Measurements from ENCODE around the gene WNT7A. TPM values are rescaled to one million over a fixed set of nuclear protein-coding genes. Genes with fewer than 3 reads are reported as not detected.
A peak's percentile ranks its signal among the peaks of the same experiment; 100 is the strongest.

The WNT7A gene
- total RNA-seq, 1 experiment from 2014 or later = not detected

- Histone ChIP-seq H3K9ac (ENCODE audit: extremely low read depth, insufficient read length, low read length) (no peak overlapping the region), H4K8ac (replicated peaks; ENCODE audit: insufficient read length, low read depth, low read length) (no peak overlapping the region), H2AK5ac (ENCODE audit: insufficient read length, low read length) (no peak overlapping the region), H4K20me1 (ENCODE audit: control insufficient read depth, insufficient read depth, insufficient read length) (no peaks in the 10 kb centered on the region), H3K4me2 (ENCODE audit: insufficient read depth, insufficient read length, low read length) (no peak overlapping the region), H3K9me3 (ENCODE audit: control insufficient read depth, low read depth, low read length) (no peaks in the 10 kb centered on the region), H3K79me1 (ENCODE audit: insufficient read depth, low read depth, low read length, poor library complexity, severe bottlenecking) (no peaks in the 10 kb centered on the region), H3K27ac (ENCODE audit: insufficient read length, low read depth, low read length) (no peak overlapping the region), H3K79me2 (ENCODE audit: insufficient read depth, low read length) (no peaks in the 10 kb centered on the region), H4K91ac (ENCODE audit: insufficient read length, low read depth, low read length) (no peak overlapping the region), H2AFZ (ENCODE audit: low read length) (no peak overlapping the region), H2BK12ac (ENCODE audit: insufficient read length, low read depth, low read length) (no peak overlapping the region), H2BK120ac (ENCODE audit: low read depth, low read length, poor library complexity, severe bottlenecking) (no peak overlapping the region), H3T11ph (ENCODE audit: low read length) (no peak overlapping the region), H3K23ac (ENCODE audit: insufficient read length, low read depth, low read length) (no peak overlapping the region), H2BK20ac (ENCODE audit: low read depth, low read length, poor library complexity, severe bottlenecking) (no peak overlapping the region), H3K23me2 (ENCODE audit: insufficient read length, low read depth, low read length, poor library complexity, severe bottlenecking) (peaks cover 8% of the 10 kb centered on the region), H4K5ac (ENCODE audit: insufficient read length, low read depth, low read length) (no peak overlapping the region), H3K4ac (ENCODE audit: low read depth, low read length) (no peak overlapping the region), H3K56ac (ENCODE audit: insufficient read length, low read depth, low read length) (no peak overlapping the region), H3K27me3 (ENCODE audit: insufficient read depth, low read length) (peaks cover 11% of the 10 kb centered on the region; the same call in 1 of the 2 replicates), H2BK5ac (ENCODE audit: insufficient read length, low read length) (no peak overlapping the region), H2BK15ac (ENCODE audit: low read depth, low read length) (no peak overlapping the region), H3K4me1 (ENCODE audit: insufficient read depth, low read length) (no peaks in the 10 kb centered on the region; the same call in 1 of the 2 replicates), H3K18ac (ENCODE audit: insufficient read length, low read depth, low read length) (no peak overlapping the region), H3K14ac (ENCODE audit: insufficient read depth, low read length) (no peak overlapping the region)
- peak; percentile 46 for DNase-seq
- peaks cover 6% of the 10 kb centered on the region in 2 experiments for H3K9me3 Mint-ChIP-seq
- H3K4me1 Mint-ChIP-seq = peaks cover 5 to 9% of the 10 kb centered on the region in 2 experiments
- no peaks in the 10 kb centered on the region for H3K36me3 Mint-ChIP-seq (ENCODE audit: insufficient read depth in 1 of 3, low read depth in 3 of 3)
- peak overlapping the region; percentile 83 to 87 for H3K4me3 Mint-ChIP-seq
- H3K27me3 Mint-ChIP-seq (ENCODE audit: low read depth) = peaks cover 54% of the 10 kb centered on the region
- no CpG with 5 or more reads among the region's 13 CpGs for WGBS (ENCODE audit: extremely low coverage, insufficient read length, low lambda C conversion rate)
- H3K27ac Mint-ChIP-seq = no peak overlapping the region
- no peak for TF ChIP-seq CTCF (conservative IDR thresholded peaks at IDR 0.05)
These were observed 14.4 kb upstream of the WNT7A start for GRCh38 chr3:13894096-13894806.

Measured in H9 (cell line).